ENCODE results near the gene TPSB2.
"Not testable (repeated sequence)": the region's sequence is repeated elsewhere in the genome, so short reads cannot be mapped to it uniquely, and the experiment has no call there.

TPSB2 gene

GRCh38 chr16:1241081-1241480, 11.1 kb upstream of the TPSB2 start:
- not testable (repeated sequence) for DNase-seq (ENCODE audit: low read depth, low spot score)

DNA sequence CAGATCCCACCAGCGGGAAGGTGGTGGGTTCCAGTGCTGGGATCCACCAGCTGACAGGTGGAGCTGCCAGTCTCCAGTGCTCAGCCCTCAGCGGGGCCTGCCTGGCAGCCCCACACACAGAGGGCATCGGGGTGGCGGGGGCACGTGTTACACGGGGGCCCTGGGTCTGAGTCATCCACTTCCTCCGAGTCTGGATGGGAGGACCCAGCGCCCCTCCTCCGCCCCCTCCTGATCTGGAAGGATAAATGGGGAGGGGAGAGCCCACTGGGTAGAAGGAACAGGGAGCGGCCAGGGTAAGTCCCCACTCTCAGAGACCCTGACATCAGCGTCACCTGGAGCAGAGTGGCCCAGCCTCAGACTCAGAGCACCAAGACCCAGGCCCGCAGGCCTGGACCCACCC, 10.5 kb upstream of the TPSB2 start, which contains the start of gene TPSAB1:
TSS of gene TPSAB1 (plus strand) at position 270 of the 400 bp plus-strand sequence. CDS start 234 bp downstream, outside the sequence.
- not testable (repeated sequence) for DNase-seq (ENCODE audit: low read depth, low spot score)

- DNase-seq (ENCODE audit: low read depth, low spot score) = not testable (repeated sequence)
Measured at GRCh38 chr16:1239575-1239974, 9.6 kb upstream of the TPSB2 start.

- not testable (repeated sequence) for DNase-seq (ENCODE audit: low read depth, low spot score)
Measured at GRCh38 chr16:1238909-1239308, 8.9 kb upstream of the TPSB2 start.

- no peak for DNase-seq (ENCODE audit: low read depth, low spot score)
Measured at GRCh38 chr16:1237990-1238389, 8.0 kb upstream of the TPSB2 start.

- not testable (repeated sequence) for DNase-seq (ENCODE audit: low read depth, low spot score)
Measured at GRCh38 chr16:1236659-1237058, 6.7 kb upstream of the TPSB2 start.

- DNase-seq (ENCODE audit: low read depth, low spot score) = not testable (repeated sequence)
Measured at GRCh38 chr16:1232049-1232748, 2.2 kb upstream of the TPSB2 start.

- not testable (repeated sequence) for DNase-seq (ENCODE audit: low read depth, low spot score)
Measured at GRCh38 chr16:1231301-1231700, 1.3 kb upstream of the TPSB2 start.

DNA sequence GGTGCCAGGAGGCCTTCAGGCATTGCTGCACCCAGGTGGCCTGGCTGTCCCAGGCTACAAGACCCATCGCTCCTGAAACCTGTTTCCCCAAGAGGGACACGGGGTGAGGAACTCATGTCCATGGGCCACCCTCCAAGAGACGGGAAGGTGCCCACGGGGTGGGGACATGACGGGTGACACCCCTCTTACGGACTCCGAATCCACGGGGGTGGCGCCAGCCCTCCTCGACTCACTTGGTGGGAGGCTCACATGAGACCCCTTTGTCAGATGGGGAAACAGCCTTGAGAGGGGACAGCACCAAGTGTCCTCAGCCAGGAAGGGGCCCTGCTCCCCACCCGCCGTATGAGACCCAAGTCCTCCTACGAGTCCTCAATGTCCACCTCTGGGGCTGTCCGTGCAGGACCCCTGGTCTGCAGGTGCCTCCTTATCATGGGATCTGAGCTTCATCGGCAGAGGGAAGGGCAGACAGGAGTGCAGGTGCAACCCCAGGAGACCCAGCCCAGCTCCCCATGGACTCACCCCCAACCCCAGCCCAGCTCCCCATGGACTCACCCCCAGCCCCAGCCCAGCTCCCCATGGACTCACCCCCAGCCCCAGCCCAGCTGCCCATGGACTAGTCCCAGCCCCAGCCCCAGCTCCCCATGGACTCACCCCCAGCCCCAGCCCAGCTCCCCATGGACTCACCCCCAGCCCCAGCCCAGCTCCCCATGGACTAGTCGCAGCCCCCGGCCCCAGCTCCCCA, 658 bp upstream of the TPSB2 start:
- DNase-seq (ENCODE audit: low read depth, low spot score) = not testable (repeated sequence)

DNA sequence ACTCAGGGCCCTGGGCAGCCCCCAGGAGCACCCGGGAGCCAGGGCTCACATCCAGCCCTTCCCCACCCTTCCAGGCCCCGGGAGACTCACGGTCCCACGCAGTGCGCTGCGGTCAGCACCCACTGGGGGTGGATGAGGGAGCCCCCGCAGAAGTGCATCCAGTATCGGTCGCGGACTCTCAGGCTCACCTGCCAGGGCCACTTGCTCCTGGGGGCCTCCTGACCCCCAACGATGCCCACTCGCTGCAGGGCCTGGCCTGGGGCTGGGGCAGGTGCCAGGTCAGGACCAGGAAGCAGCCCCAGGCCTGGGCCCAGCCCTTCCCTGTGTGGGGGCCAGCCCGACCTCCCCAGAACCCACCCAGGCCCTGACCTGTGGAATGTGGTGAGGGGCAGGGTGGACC, 508 bp downstream of the TPSB2 start:
- DNase-seq (ENCODE audit: low read depth, low spot score) = not testable (repeated sequence)

DNA sequence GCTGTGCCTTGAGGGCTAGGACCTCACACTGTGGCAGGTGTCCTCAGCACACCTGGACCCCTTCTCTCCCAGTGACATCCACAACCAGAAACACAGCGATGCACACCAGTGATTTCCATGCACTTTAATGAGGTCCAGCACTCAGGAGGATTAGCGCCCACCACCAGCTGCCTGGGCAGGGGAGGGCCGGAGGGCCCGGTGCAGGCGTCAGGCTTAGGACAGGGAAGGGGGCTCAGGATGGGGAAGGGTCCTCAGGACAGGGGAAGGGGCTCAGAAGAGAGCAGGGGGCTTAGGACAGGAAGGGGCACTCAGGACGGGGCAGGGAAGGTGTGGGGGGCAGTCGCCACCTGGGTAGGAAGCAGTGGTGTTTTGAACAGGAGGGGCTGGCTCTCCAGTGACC, 1.8 kb downstream of the TPSB2 start:
- DNase-seq (ENCODE audit: low read depth, low spot score) = not testable (repeated sequence)

DNA sequence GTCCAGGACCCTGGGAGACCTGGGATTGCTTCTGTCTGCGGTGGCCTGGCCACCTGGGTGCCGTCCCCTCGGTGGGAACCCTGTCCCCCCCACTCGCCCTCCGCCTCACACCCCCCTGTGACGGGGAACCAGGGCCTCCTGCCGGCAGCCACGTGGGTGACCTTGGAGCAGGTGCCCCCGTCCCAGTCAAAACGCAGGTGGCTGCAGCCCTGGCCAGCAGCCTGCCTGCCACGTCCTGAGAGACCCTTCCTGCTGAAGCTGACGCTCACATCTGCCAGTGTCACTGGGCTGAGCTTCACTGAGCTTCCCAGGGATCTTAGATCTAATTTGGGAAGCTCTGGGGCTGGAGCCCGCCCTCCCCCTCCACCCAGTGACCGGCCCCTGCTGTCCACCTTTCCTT, 3.3 kb downstream of the TPSB2 start:
- DNase-seq (ENCODE audit: low read depth, low spot score) = not testable (repeated sequence)

GRCh38 chr16:1225728-1226311, 4.2 kb downstream of the TPSB2 start:
- DNase-seq (ENCODE audit: low read depth, low spot score) = not testable (repeated sequence)

GRCh38 chr16:1225051-1225451, 4.9 kb downstream of the TPSB2 start, which contains the start of gene TPSG1:
TPSG1 (minus strand) TSS chr16:1225268; CDS start chr16:1225252, 16 bp downstream.
- DNase-seq (ENCODE audit: low read depth, low spot score) = no peak

GRCh38 chr16:1224558-1224957, 5.4 kb downstream of the TPSB2 start:
- DNase-seq (ENCODE audit: low read depth, low spot score) = no peak

- DNase-seq (ENCODE audit: low read depth, low spot score) = no peak
Measured at GRCh38 chr16:1223355-1224214, 6.4 kb downstream of the TPSB2 start.

DNA sequence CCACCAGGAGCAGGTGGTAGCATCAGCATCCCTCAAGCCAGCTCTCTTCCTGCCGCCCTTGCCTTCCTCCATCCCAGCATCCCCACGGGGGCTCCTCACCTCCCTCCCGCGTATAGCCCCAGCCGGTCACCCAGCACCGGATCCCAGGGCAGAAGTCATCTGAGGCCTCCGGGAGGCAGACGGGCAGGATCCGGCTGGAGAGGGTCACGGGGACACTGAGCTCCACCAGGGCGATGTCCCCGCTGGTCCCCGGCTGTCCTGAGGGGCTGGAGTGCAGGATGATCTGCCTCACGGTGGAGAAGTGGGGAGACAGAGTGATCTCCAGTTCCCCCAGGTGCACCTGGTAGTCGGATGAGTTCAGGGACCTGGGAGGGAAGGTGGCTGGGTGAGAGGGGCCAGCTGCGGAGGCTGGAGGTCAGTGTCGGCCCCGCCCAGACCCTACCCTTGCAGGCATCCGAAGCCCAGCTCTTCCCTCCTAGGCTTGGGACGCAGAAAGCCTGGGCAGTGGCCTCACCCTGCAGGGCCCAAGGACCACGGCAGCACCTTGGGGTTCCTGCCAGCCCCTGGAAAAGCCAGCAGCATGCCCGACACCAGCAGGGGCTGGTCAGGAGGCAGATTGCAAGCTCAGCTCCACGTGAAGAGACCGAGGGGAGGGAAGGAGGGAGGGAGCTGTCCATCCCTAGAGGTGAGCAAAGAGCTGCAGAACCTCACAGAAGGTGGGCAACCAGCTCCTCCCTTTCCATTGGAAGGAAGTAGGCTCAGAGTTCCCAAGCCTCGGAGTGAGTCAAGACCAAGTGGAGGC, 7.2 kb downstream of the TPSB2 start:
- DNase-seq (ENCODE audit: low read depth, low spot score) = no peak

- DNase-seq (ENCODE audit: low read depth, low spot score) = no peak
Measured at GRCh38 chr16:1221628-1222552, 8.1 kb downstream of the TPSB2 start.

DNA sequence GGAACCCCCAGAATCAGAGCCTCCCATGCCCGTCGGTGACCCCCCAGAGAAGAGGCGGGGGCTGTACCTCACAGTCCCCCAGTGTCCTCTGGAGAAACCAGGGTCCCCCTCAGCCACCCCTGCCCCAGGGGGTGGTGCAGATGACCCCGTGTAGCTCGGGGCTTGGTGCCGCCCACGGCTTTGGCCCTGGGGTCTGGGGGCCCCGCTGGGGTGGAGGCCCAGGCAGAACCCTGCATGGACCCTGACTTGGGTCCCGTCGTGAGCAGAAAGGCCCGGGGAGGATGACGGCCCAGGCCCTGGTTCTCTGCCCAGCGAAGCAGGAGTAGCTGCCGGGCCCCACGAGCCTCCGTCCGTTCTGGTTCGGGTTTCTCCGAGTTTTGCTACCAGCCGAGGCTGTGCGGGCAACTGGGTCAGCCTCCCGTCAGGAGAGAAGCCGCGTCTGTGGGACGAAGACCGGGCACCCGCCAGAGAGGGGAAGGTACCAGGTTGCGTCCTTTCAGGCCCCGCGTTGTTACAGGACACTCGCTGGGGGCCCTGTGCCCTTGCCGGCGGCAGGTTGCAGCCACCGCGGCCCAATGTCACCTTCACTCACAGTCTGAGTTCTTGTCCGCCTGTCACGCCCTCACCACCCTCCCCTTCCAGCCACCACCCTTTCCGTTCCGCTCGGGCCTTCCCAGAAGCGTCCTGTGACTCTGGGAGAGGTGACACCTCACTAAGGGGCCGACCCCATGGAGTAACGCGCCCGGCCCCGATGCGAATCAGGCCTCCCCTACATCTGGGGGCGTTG, 8.9 kb downstream of the TPSB2 start:
- DNase-seq (ENCODE audit: low read depth, low spot score) = no peak
